Lung (tissue), 12 donors: ENCODE data around the gene PPIP5K2. TPM values are rescaled to one million over a fixed set of nuclear protein-coding genes. Genes with fewer than 3 reads are reported as not detected.
"Not testable (repeated sequence)": the region's sequence is repeated elsewhere in the genome, so short reads cannot be mapped to it uniquely, and the experiment has no call there.

Experiments used
- ATAC-seq: fragments of 200-7000 bp; cut with Tn5 transposase; one replicate; pipeline ENCODE4 v1.9.1; 2020; ENCODE audit warnings: moderate number of reproducible peaks; ENCODE audit not compliant: insufficient read depth, low FRiP score
- DNase-seq, 3 donors: peaks; one replicate each; pipeline ENCODE4 v3.0.0-alpha.2; 2013 to 2017
- H3K27ac ChIP-seq, 2 donors: one replicate each; pipeline ENCODE4 v1.5.1; 2013; ENCODE audit warnings: mild to moderate bottlenecking in 2 of 2, moderate library complexity in 2 of 2, control low read depth in 1 of 2, inconsistent platforms in 1 of 2, low read depth in 1 of 2, low read length in 1 of 2
- H3K27me3 ChIP-seq, 3 donors: one replicate each; pipeline ENCODE4 v1.5.1; 2013; ENCODE audit warnings: low read length in 2 of 3; ENCODE audit not compliant: control insufficient read depth in 3 of 3, insufficient read depth in 3 of 3
- H3K36me3 ChIP-seq, 4 donors: one replicate each; pipeline ENCODE4 v1.5.1; 2013; ENCODE audit warnings: low read length in 4 of 4, mild to moderate bottlenecking in 1 of 4, moderate library complexity in 1 of 4; ENCODE audit not compliant: control insufficient read depth in 4 of 4, insufficient read depth in 4 of 4
- H3K4me1 ChIP-seq, 5 donors: one replicate each; pipeline ENCODE4 v1.5.1; 2013; ENCODE audit warnings: low read length in 5 of 5, mild to moderate bottlenecking in 2 of 5, moderate library complexity in 1 of 5; ENCODE audit not compliant: control insufficient read depth in 5 of 5, insufficient read depth in 5 of 5
- H3K4me3 ChIP-seq: one replicate; pipeline ENCODE4 v1.5.1; 2013; ENCODE audit warnings: mild to moderate bottlenecking, control low read depth, moderate library complexity
- H3K9ac ChIP-seq, 2 donors: one replicate each; pipeline ENCODE4 v1.5.1; 2013; ENCODE audit warnings: low read length in 2 of 2, control low read depth in 1 of 2; ENCODE audit not compliant: insufficient read depth in 1 of 2
- H3K9me3 ChIP-seq, 4 donors: one replicate each; pipeline ENCODE4 v1.5.1; 2013; ENCODE audit warnings: low read length in 3 of 4, mild to moderate bottlenecking in 1 of 4, moderate library complexity in 1 of 4; ENCODE audit not compliant: control insufficient read depth in 4 of 4, insufficient read depth in 3 of 4
- WGBS, 2 donors: extraction: QIAGEN DNeasy Blood & Tissue Kit; methylation state at CpG; one replicate each; pipeline ENCODE4 v1.1.7; 2013; 5-methylcytosine and 5-hydroxymethylcytosine counted together
- polyA plus RNA-seq, 2 donors: library from polyadenylated mRNA; stranded (reverse); fragments of 200-250 nt; gene quantifications; one replicate each; pipeline ENCODE4 v1.2.1, GENCODE V29; 2013
- total RNA-seq, 2 donors: library from RNA; depleted of rRNA in 1 of 2; stranded (reverse); fragments of >200 nt in 1 of 2; gene quantifications; one replicate each; pipeline ENCODE4 v1.2.1, GENCODE V29; 2014 to 2021
- TF ChIP-seq, protein P1 (sequence below): IDR thresholded peaks from 2 replicates; pipeline ENCODE4 v1.5.1; 2012; ENCODE audit warnings: mild to moderate bottlenecking; ENCODE audit errors: control extremely low read depth, extremely low read depth
- donor health status: control.
- donor health status: control.
- donor health status: Bipolar disorder and iron deficiency.
- donor health status: healthy.
- donor health status: DM: yes; HTN: yes; CAD: no.

PPIP5K2 gene
- total and polyA plus RNA-seq, 4 donors = 15.4 to 109 (median 33.5) TPM

- H3K9ac ChIP-seq = no peak overlapping the region
- H3K4me1 ChIP-seq = peaks cover 0 to 2% (median 0%) of the 10 kb centered on the region in 5 donors
- H3K9me3 ChIP-seq = no peaks in the 10 kb centered on the region
- no peaks in the 10 kb centered on the region for H3K27me3 ChIP-seq
- no peak overlapping the region for H3K4me3 ChIP-seq
- TF ChIP-seq, protein P1, sequence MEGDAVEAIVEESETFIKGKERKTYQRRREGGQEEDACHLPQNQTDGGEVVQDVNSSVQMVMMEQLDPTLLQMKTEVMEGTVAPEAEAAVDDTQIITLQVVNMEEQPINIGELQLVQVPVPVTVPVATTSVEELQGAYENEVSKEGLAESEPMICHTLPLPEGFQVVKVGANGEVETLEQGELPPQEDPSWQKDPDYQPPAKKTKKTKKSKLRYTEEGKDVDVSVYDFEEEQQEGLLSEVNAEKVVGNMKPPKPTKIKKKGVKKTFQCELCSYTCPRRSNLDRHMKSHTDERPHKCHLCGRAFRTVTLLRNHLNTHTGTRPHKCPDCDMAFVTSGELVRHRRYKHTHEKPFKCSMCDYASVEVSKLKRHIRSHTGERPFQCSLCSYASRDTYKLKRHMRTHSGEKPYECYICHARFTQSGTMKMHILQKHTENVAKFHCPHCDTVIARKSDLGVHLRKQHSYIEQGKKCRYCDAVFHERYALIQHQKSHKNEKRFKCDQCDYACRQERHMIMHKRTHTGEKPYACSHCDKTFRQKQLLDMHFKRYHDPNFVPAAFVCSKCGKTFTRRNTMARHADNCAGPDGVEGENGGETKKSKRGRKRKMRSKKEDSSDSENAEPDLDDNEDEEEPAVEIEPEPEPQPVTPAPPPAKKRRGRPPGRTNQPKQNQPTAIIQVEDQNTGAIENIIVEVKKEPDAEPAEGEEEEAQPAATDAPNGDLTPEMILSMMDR = no peak
- WGBS, 2 donors = 61 to 82% methylated on average over 2 of the region's 2 CpGs
- ATAC-seq = no peak
- H3K36me3 ChIP-seq = no peaks in the 10 kb centered on the region
- no peak for DNase-seq
- H3K27ac ChIP-seq = no peak overlapping the region
Measured at GRCh38 chr5:103216697-103217096, 96.6 kb downstream of the PPIP5K2 start.

DNA sequence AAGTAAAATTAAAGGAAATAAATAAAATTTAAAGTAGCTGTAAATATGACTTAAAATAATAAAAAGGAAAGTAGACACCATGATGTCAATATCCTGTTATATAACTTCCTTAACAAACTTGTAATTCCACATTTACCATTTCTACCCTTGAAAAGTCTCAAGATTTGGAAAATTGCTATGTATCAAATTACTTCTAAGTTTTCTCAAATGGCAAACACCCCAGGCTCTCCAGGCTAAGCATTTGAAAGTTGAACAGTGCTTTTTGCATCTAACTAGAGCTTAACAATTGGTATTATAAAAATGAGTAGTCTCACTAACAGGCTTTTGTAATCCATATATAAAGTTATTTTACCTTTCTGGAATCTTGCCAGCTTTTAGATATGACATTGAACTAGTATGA, 97.0 kb downstream of the PPIP5K2 start:
- no peak overlapping the region for H3K9ac ChIP-seq
- TF ChIP-seq, protein P1 = no peak
- peak in 2 of 3 donors; percentile 11 to 32 for DNase-seq
- no peaks in the 10 kb centered on the region for H3K9me3 ChIP-seq
- H3K27ac ChIP-seq = no peak overlapping the region
- H3K4me3 ChIP-seq = no peak overlapping the region
- H3K27me3 ChIP-seq = no peaks in the 10 kb centered on the region
- no peak for ATAC-seq
- H3K4me1 ChIP-seq = peaks cover 0 to 2% (median 0%) of the 10 kb centered on the region in 5 donors
- no peaks in the 10 kb centered on the region for H3K36me3 ChIP-seq

DNA sequence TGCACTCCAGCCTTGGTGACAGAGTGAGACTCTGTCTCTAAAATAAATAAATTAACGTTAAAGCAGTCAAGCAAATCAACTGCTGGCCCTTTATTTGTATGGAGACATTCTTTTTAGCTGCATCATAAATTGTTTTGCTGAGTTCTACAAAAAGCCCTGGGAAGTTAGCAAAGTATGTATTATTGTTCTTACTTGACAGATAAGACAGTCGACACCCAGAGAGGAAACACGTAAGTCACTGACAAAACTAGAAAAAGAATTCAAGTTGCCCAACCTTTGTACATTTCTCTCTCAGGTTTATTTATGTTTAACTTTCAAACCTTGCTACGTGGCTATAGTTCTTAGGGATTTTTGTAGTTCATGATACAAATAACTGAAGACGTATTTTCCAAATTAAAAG, 98.1 kb downstream of the PPIP5K2 start:
- ATAC-seq (no peak), DNase-seq (no peak)
- H3K4me1 ChIP-seq = no peaks in the 10 kb centered on the region
- H3K27me3 ChIP-seq = no peaks in the 10 kb centered on the region
- no peak overlapping the region for H3K4me3 ChIP-seq
- whole genome bisulfite sequencing, 2 donors = 71 to 81% methylated on average over 5 of the region's 5 CpGs
- TF ChIP-seq, protein P1 = no peak
- no peaks in the 10 kb centered on the region for H3K9me3 ChIP-seq
- no peaks in the 10 kb centered on the region for H3K36me3 ChIP-seq
- no peak overlapping the region for H3K27ac ChIP-seq
- H3K9ac ChIP-seq = no peak overlapping the region

DNA sequence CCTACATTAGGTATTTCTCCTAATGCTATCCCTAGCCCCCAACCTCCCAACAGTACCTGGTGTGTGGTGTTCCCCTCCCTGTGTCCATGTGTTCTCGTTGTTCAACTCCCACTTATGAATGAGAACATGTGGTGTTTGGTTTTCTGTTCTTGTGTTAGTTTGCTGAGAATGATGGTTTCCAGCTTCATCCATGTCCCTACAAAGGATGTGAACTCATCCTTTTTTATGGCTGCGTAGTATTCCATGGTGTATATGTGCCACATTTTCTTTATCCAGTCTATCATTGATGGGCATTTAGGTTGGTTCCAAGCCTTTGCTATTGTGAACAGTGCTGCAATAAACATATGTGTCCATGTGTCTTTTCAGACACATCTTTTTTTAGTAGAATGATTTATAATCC, 99.0 kb downstream of the PPIP5K2 start:
- DNase-seq, H3K9me3 ChIP-seq, H3K27ac ChIP-seq, ATAC-seq, H3K4me3 ChIP-seq, H3K27me3 ChIP-seq, H3K4me1 ChIP-seq, H3K36me3 ChIP-seq, H3K9ac ChIP-seq: not testable (repeated sequence)
- WGBS, 2 donors = 94 to 100% methylated on average over 2 of the region's 2 CpGs
